ENCODE data around the gene ORC3. TPM values are rescaled to one million over a fixed set of nuclear protein-coding genes. Genes with fewer than 3 reads are reported as not detected.

The ORC3 gene
- 20.1 TPM for total RNA-seq (ENCODE audit: unreplicated experiment)
- long read RNA-seq, transcript ORC3-202 (20 exons, 2,512 nt): major isoform, 7 of 17 reads
- long read RNA-seq, partial matches to known transcripts: 2 of 17 reads
- long read RNA-seq, other reads (novel, unspliced or antisense): 4 of 17 reads

GRCh38 chr6:87589693-87590416 lies at the start of gene ORC3, which contains the start of gene RARS2:
Gene ORC3, plus strand, starts transcription at chr6:87590135. Its CDS starts 34 bp downstream, at chr6:87590169.
Gene RARS2, minus strand, starts transcription at chr6:87589987. Its CDS starts 30 bp downstream, at chr6:87589957.
- DNase-seq: peak; percentile 98
- Mint-ChIP-seq H3K27me3 (ENCODE audit: unreplicated experiment) (peaks cover 4% of the 10 kb centered on the region), H3K27ac (ENCODE audit: unreplicated experiment) (peak within 1 kb of the TSS; percentile 84), H3K4me1 (ENCODE audit: low read depth, unreplicated experiment) (peaks cover 14% of the 10 kb centered on the region), H3K36me3 (ENCODE audit: unreplicated experiment) (no peaks in the 10 kb centered on the region), H3K4me3 (ENCODE audit: unreplicated experiment) (peak within 1 kb of the TSS; percentile 99), H3K9me3 (ENCODE audit: unreplicated experiment) (peaks cover 2% of the 10 kb centered on the region)
- no peak for TF ChIP-seq CTCF (IDR thresholded peaks at IDR 0.05; ENCODE audit: partially characterized antibody, unreplicated experiment)

GRCh38 chr6:87540539-87540938 lies 49.4 kb upstream of the ORC3 start:
- H3K36me3 Mint-ChIP-seq (ENCODE audit: unreplicated experiment): peaks cover 15% of the 10 kb centered on the region

GRCh38 chr6:87541041-87541440 lies 48.9 kb upstream of the ORC3 start:
- Mint-ChIP-seq H3K4me3 (ENCODE audit: unreplicated experiment) (no peak overlapping the region), H3K27ac (ENCODE audit: unreplicated experiment) (no peak overlapping the region), H3K36me3 (ENCODE audit: unreplicated experiment) (peaks cover 15% of the 10 kb centered on the region), H3K4me1 (ENCODE audit: low read depth, unreplicated experiment) (no peaks in the 10 kb centered on the region), H3K9me3 (ENCODE audit: unreplicated experiment) (peaks cover 5% of the 10 kb centered on the region), H3K27me3 (ENCODE audit: unreplicated experiment) (no peaks in the 10 kb centered on the region)
- no peak for DNase-seq
- no peak for TF ChIP-seq CTCF (IDR thresholded peaks at IDR 0.05; ENCODE audit: partially characterized antibody, unreplicated experiment)

More at GRCh38 chr6:87540539-87540938, 49.4 kb upstream of the ORC3 start:
- H3K9me3 Mint-ChIP-seq (ENCODE audit: unreplicated experiment): peaks cover 5% of the 10 kb centered on the region
- no peaks in the 10 kb centered on the region for H3K4me1 Mint-ChIP-seq (ENCODE audit: low read depth, unreplicated experiment)
- no peak overlapping the region for H3K27ac Mint-ChIP-seq (ENCODE audit: unreplicated experiment)
- H3K27me3 Mint-ChIP-seq (ENCODE audit: unreplicated experiment): no peaks in the 10 kb centered on the region
- no peak for DNase-seq
- no peak for TF ChIP-seq CTCF (IDR thresholded peaks at IDR 0.05; ENCODE audit: partially characterized antibody, unreplicated experiment)
- no peak overlapping the region for H3K4me3 Mint-ChIP-seq (ENCODE audit: unreplicated experiment)

GRCh38 chr6:87541744-87542143 lies 48.2 kb upstream of the ORC3 start:
- H3K36me3 Mint-ChIP-seq (ENCODE audit: unreplicated experiment): peaks cover 15% of the 10 kb centered on the region
- no peaks in the 10 kb centered on the region for H3K27me3 Mint-ChIP-seq (ENCODE audit: unreplicated experiment)
- H3K9me3 Mint-ChIP-seq (ENCODE audit: unreplicated experiment): peaks cover 5% of the 10 kb centered on the region
- H3K4me1 Mint-ChIP-seq (ENCODE audit: low read depth, unreplicated experiment): no peaks in the 10 kb centered on the region
- no peak overlapping the region for H3K4me3 Mint-ChIP-seq (ENCODE audit: unreplicated experiment)
- no peak overlapping the region for H3K27ac Mint-ChIP-seq (ENCODE audit: unreplicated experiment)
- DNase-seq: no peak
- TF ChIP-seq CTCF (IDR thresholded peaks at IDR 0.05; ENCODE audit: partially characterized antibody, unreplicated experiment): no peak
